CD4-positive, alpha-beta T cell treated with Interleukin-2 at 100 ng/mL for 4 hours (primary cell): Measurements from ENCODE around the gene KCNT1.

Source experiments
- DNase-seq: peaks from one replicate; pipeline ENCODE4 v3.0.0-alpha.2; 2020; ENCODE audit warnings: low spot score

The KCNT1 gene

GRCh38 chr9:135799261-135799660 is 97.3 kb downstream of the KCNT1 start:
- no peak for DNase-seq

- no peak for DNase-seq
Observed at GRCh38 chr9:135801070-135801469, 99.1 kb downstream of the KCNT1 start.

GRCh38 chr9:135802876-135803419 is 101.0 kb downstream of the KCNT1 start:
- DNase-seq, result no peak

GRCh38 chr9:135803441-135803840 is 101.5 kb downstream of the KCNT1 start:
- DNase-seq, result no peak

- DNase-seq, result no peak
Observed at GRCh38 chr9:135804581-135805421, 102.8 kb downstream of the KCNT1 start.

GRCh38 chr9:135805422-135806022 is 103.5 kb downstream of the KCNT1 start:
- DNase-seq, result no peak

- DNase-seq, result no peak
Observed at GRCh38 chr9:135809166-135809565, 107.2 kb downstream of the KCNT1 start.

- DNase-seq, result no peak
Observed at GRCh38 chr9:135810806-135811575, 109.0 kb downstream of the KCNT1 start.

GRCh38 chr9:135811801-135812200 is 109.8 kb downstream of the KCNT1 start:
- DNase-seq, result no peak

GRCh38 chr9:135812961-135813360 is 111.0 kb downstream of the KCNT1 start:
- no peak for DNase-seq

- no peak for DNase-seq
Observed at GRCh38 chr9:135813671-135814290, 111.8 kb downstream of the KCNT1 start.

- DNase-seq, result no peak
Observed at GRCh38 chr9:135814421-135815095, 112.6 kb downstream of the KCNT1 start.

- DNase-seq, result no peak
Observed at GRCh38 chr9:135815413-135815812, 113.4 kb downstream of the KCNT1 start.

GRCh38 chr9:135815830-135816650 is 114.1 kb downstream of the KCNT1 start:
- no peak for DNase-seq

GRCh38 chr9:135816651-135816970 is 114.6 kb downstream of the KCNT1 start:
- DNase-seq, result no peak

- no peak for DNase-seq
Observed at GRCh38 chr9:135817951-135818717, 116.1 kb downstream of the KCNT1 start.

- no peak for DNase-seq
Observed at GRCh38 chr9:135818718-135819475, 116.9 kb downstream of the KCNT1 start.

- no peak for DNase-seq
Observed at GRCh38 chr9:135819905-135820304, 117.9 kb downstream of the KCNT1 start.

GRCh38 chr9:135820661-135821060 is 118.7 kb downstream of the KCNT1 start:
- no peak for DNase-seq
